C4-2B (cell line): ENCODE results near the gene NDE1.

ENCODE experiments used
- H3K27ac ChIP-seq: fragments of 450-650 bp; 2 replicates; pipeline ENCODE4 v1.5.1; 2017
- ZFX ChIP-seq: fragments of 450-650 bp; IDR thresholded peaks from 2 replicates; pipeline ENCODE4 v1.6.1; 2017
- TF ChIP-seq, protein P1 (sequence below): fragments of 450-650 bp; conservative IDR thresholded peaks from 2 replicates; pipeline ENCODE4 v1.5.1; 2017; ENCODE audit warnings: mild to moderate bottlenecking

NDE1 gene

GRCh38 chr16:15635926-15636325, 14.1 kb upstream of the NDE1 start:
- no peak overlapping the region for H3K27ac ChIP-seq
- no peak for TF ChIP-seq ZFX
- TF ChIP-seq, protein P1, sequence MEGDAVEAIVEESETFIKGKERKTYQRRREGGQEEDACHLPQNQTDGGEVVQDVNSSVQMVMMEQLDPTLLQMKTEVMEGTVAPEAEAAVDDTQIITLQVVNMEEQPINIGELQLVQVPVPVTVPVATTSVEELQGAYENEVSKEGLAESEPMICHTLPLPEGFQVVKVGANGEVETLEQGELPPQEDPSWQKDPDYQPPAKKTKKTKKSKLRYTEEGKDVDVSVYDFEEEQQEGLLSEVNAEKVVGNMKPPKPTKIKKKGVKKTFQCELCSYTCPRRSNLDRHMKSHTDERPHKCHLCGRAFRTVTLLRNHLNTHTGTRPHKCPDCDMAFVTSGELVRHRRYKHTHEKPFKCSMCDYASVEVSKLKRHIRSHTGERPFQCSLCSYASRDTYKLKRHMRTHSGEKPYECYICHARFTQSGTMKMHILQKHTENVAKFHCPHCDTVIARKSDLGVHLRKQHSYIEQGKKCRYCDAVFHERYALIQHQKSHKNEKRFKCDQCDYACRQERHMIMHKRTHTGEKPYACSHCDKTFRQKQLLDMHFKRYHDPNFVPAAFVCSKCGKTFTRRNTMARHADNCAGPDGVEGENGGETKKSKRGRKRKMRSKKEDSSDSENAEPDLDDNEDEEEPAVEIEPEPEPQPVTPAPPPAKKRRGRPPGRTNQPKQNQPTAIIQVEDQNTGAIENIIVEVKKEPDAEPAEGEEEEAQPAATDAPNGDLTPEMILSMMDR, result no peak

DNA sequence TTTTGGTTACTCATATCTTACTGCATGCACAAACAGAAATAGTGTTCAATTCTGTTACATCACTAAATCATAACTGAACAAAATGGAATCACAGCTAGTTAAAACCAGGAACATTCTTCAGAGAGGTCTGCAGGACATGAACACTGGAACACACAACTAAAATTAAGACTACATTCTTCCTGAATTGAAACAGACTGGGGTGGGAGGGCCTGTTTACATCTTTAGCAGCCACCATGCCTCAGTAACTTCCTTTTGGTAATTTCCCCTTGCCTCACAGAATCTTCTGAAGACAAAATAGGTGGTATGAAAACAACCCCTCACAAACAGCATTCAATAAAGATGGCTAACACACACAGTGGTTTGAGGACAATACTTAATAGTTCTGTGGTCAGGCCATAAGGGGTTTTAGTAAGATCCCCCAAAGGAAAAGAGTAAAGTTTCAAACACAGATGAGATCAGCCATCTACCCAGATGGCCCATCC, 13.6 kb upstream of the NDE1 start:
- no peak overlapping the region for H3K27ac ChIP-seq

GRCh38 chr16:15639061-15639568, 10.9 kb upstream of the NDE1 start:
- H3K27ac ChIP-seq, result no peak overlapping the region

More for the DNA sequence above, 13.6 kb upstream of the NDE1 start:
- TF ChIP-seq, protein P1, result no peak
- no peak for TF ChIP-seq ZFX

GRCh38 chr16:15640966-15641365, 9.1 kb upstream of the NDE1 start:
- TF ChIP-seq, protein P1, result no peak
- TF ChIP-seq ZFX, result no peak
- H3K27ac ChIP-seq, result no peak overlapping the region

More at GRCh38 chr16:15639061-15639568, 10.9 kb upstream of the NDE1 start:
- TF ChIP-seq, protein P1, result no peak
- TF ChIP-seq ZFX, result no peak

DNA sequence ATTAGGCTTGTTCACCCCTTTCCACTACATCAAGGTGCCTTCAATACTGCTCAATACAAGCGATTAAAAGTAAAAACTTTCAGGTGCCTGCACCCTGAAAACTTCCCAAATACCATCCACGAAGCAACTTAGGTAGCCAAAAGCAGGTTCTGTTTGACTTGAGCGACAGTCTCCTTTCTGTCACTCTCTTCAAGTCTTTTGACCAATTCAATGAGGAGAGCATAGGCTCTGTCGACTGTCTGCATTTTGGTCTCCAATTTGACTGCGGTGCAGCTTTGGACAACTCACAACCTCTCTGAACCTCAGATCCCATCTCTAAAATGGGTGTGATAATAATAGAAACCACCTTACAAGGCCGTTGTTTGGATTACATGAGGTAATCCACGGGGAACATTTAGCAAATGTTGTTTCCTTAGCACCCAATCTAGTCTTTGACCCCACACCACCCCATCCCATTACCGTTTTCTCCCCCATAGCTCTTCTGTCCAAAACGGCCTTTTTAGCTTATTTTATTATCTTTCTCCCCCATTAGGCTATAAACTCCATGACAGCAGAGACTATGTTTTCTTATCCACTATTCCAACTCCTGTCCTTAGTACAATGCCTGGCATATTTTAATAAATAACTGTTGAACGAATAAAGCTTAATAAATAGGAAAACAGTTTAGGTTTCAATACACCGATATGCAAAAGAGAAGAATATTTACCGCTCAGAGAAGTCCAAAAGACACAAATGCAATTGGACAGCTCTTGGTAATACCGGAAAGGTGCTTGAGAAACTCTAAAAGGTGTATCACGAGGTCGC, 8.1 kb upstream of the NDE1 start:
- peak overlapping the region; percentile 90 for H3K27ac ChIP-seq
- TF ChIP-seq ZFX, result no peak
- TF ChIP-seq, protein P1, result no peak

DNA sequence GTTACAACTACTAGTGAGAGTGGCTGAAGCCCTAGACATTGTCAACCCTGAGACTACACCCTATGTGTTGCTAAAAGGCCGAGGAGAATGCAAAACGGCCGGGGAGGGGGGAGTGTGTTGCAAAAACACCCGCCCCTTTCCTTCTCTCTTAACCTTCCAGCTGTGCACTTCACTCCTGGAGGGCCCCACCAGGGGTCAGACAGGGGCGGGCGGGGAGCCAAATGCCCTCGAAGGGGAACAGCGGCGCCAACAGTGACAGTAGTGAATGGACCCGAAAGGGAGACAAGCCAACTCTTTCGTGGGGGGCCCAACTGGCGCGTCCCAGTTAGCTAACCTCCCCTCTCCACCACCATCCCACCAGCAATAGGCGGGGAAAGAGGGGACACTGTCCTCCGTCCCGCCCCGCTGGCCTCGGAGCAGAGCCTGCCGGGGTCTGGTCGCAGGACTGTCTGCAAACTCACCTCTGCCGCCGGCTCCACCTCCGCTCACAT, 7.4 kb upstream of the NDE1 start:
- H3K27ac ChIP-seq, result peak overlapping the region; percentile 90
- TF ChIP-seq, protein P1, result no peak
- TF ChIP-seq ZFX, result no peak
